BJ (cell line): ENCODE measurements around the gene ARHGAP26. TPM values are rescaled to one million over a fixed set of nuclear protein-coding genes. Genes with fewer than 3 reads are reported as not detected.

Experiments used
- CTCF ChIA-PET: fragments of 350-600 bp; formaldehyde crosslinking; extraction: SDS; loops from one replicate; lab custom pipeline; 2021; ENCODE audit warnings: antibody characterized with exemption, inconsistent platforms; lab: Yijun Ruan, JAX
- POLR2A ChIA-PET: fragments of 300-600 bp; sonication (Branson Sonifier 250); formaldehyde crosslinking; extraction: SDS; loops from one replicate; lab custom pipeline; 2021; ENCODE audit warnings: antibody characterized with exemption; lab: Charles Lee
- DNase-seq: peaks from one replicate; pipeline ENCODE4 v3.0.0-alpha.2; 2011; ENCODE audit warnings: low read depth
- H3K27me3 ChIP-seq: 2 replicates; pipeline ENCODE4 v1.6.0; 2011; ENCODE audit warnings: low read length; ENCODE audit not compliant: control insufficient read depth, insufficient read depth
- H3K36me3 ChIP-seq: 2 replicates; pipeline ENCODE4 v1.5.1; 2011; ENCODE audit warnings: low read length; ENCODE audit not compliant: control insufficient read depth, insufficient read depth
- H3K4me3 ChIP-seq: 2 replicates; pipeline ENCODE4 v1.5.1; 2011; ENCODE audit warnings: low read depth, mild to moderate bottlenecking, control low read depth, low read length
- CTCF ChIP-seq: IDR thresholded peaks from 2 replicates; pipeline ENCODE4 v1.5.1; 2011; ENCODE audit warnings: low read depth, mild to moderate bottlenecking, control low read depth, inconsistent platforms, low read length, moderate library complexity; ENCODE audit not compliant: insufficient read depth
- polyA plus RNA-seq: library from polyadenylated mRNA; depleted of rRNA; stranded (reverse); fragments of >200 nt; gene quantifications from 2 replicates; pipeline ENCODE4 v1.2.3, GENCODE V29; 2011

ARHGAP26 gene
- polyA plus RNA-seq, 1 experiment: 4.8 TPM

GRCh38 chr5:143139585-143139984, 369.4 kb downstream of the ARHGAP26 start:
- H3K4me3 ChIP-seq: no peak overlapping the region
- ChIA-PET CTCF (interaction anchor here (1.3 to 3.3 kb wide), 2 partner anchors 11 to 29 kb away, joined by 3 to 13 read pairs; no protein-coding TSS in a partner anchor), POLR2A (no interaction called here)
- H3K36me3 ChIP-seq: no peaks in the 10 kb centered on the region
- H3K27me3 ChIP-seq: no peaks in the 10 kb centered on the region
- DNase-seq: no peak
- no peak for TF ChIP-seq CTCF

GRCh38 chr5:143140492-143141203, 370.5 kb downstream of the ARHGAP26 start:
- no peak for DNase-seq
- Histone ChIP-seq H3K4me3 (no peak overlapping the region), H3K36me3 (no peaks in the 10 kb centered on the region), H3K27me3 (no peaks in the 10 kb centered on the region)
- CTCF ChIA-PET: interaction anchor here (1.3 to 3.3 kb wide), 2 partner anchors 12 to 30 kb away, joined by 3 to 13 read pairs; no protein-coding TSS in a partner anchor
- POLR2A ChIA-PET: no interaction called here
- no peak for TF ChIP-seq CTCF

- no peak overlapping the region for H3K4me3 ChIP-seq
- POLR2A ChIA-PET: no interaction called here
- no peak for TF ChIP-seq CTCF
- CTCF ChIA-PET: no interaction called here
- no peaks in the 10 kb centered on the region for H3K27me3 ChIP-seq
- no peak for DNase-seq
- no peaks in the 10 kb centered on the region for H3K36me3 ChIP-seq
Measured at GRCh38 chr5:143141652-143142051, 371.5 kb downstream of the ARHGAP26 start.

- no peaks in the 10 kb centered on the region for H3K27me3 ChIP-seq
- no peaks in the 10 kb centered on the region for H3K36me3 ChIP-seq
- no peak for TF ChIP-seq CTCF
- CTCF ChIA-PET: interaction anchor here (0.7 to 1.4 kb wide), 2 partner anchors 17 to 44 kb away, joined by 3 to 4 read pairs; no protein-coding TSS in a partner anchor
- H3K4me3 ChIP-seq: no peak overlapping the region
- no peak for DNase-seq
- POLR2A ChIA-PET: no interaction called here
Measured at GRCh38 chr5:143142596-143143435, 372.6 kb downstream of the ARHGAP26 start.

- ChIA-PET CTCF (interaction anchor here (1.4 kb wide), 1 partner anchor 18 kb away, joined by 4 read pairs; no protein-coding TSS in a partner anchor), POLR2A (interaction anchor here (0.5 to 0.7 kb wide), 2 partner anchors 70 to 103 kb away, joined by 3 to 4 read pairs; no protein-coding TSS in a partner anchor)
- no peaks in the 10 kb centered on the region for H3K27me3 ChIP-seq
- no peak for TF ChIP-seq CTCF
- H3K36me3 ChIP-seq: no peaks in the 10 kb centered on the region
- no peak overlapping the region for H3K4me3 ChIP-seq
- DNase-seq: no peak
Measured at GRCh38 chr5:143143973-143144372, 373.8 kb downstream of the ARHGAP26 start.
